ENCODE data around the gene ZNF565.

DNA sequence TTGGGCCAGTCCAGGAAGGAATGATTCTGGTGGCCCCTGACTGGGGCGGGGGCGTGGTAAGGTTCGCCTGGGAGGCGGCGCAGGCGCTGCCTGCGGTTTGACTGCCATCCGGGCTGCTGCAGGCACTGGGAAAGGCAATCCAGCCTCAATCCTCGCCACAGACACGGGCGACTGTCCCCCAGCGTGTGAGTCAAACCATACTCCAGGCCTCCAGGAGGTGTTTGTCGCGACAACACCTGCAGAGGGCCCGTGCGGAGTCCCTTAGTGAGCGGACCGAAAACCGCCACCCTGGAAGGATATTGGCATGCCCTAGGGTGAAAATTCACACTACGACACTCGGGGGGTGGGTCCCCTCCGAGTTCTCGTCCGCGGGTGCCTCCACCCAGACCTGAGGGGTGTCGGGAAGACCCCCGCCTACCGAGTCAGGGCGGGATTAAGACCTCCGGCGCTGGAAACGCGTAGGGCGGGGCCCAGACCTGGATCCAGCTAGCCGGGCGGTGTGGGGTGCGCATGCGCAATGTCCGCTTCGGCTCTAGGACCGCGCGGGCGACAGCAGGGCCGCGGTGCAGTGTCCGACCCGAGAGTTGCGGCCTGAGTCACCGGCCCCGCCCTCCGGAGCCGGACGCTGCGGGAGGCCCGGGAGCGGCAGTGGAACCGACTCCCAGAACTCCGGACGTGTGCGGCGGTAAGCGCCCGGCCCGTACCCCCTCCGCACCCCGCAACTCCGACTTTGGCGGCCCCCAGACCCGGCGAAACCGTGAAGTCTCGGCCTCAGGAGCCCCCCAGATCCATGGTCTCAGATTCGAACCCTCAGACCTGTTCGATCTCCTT lies 74.8 kb downstream of the ZNF565 start, which contains the start of gene CAPNS1:
- TF ChIP-seq RARB (CRISPR knock-in tag; IDR thresholded peaks at IDR 0.05) (no peak), ZFP30 (CRISPR knock-in tag; IDR thresholded peaks at IDR 0.05) (no peak), ESRRG (CRISPR knock-in tag; IDR thresholded peaks at IDR 0.05) (no peak), ISL1 (CRISPR knock-in tag; IDR thresholded peaks at IDR 0.05) (no peak), ZC3H10 (CRISPR knock-in tag; IDR thresholded peaks at IDR 0.05) (no peak), ZNF565 (CRISPR knock-in tag; conservative IDR thresholded peaks at IDR 0.05; ENCODE audit: low read depth) (no peak), GLIS3 (CRISPR knock-in tag; IDR thresholded peaks at IDR 0.05) (no peak)
- TF ChIP-seq, protein P1, sequence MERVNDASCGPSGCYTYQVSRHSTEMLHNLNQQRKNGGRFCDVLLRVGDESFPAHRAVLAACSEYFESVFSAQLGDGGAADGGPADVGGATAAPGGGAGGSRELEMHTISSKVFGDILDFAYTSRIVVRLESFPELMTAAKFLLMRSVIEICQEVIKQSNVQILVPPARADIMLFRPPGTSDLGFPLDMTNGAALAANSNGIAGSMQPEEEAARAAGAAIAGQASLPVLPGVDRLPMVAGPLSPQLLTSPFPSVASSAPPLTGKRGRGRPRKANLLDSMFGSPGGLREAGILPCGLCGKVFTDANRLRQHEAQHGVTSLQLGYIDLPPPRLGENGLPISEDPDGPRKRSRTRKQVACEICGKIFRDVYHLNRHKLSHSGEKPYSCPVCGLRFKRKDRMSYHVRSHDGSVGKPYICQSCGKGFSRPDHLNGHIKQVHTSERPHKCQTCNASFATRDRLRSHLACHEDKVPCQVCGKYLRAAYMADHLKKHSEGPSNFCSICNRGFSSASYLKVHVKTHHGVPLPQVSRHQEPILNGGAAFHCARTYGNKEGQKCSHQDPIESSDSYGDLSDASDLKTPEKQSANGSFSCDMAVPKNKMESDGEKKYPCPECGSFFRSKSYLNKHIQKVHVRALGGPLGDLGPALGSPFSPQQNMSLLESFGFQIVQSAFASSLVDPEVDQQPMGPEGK (CRISPR knock-in tag; IDR thresholded peaks at IDR 0.05; ENCODE audit: borderline replicate concordance) = no peak
- TF ChIP-seq, protein P2, sequence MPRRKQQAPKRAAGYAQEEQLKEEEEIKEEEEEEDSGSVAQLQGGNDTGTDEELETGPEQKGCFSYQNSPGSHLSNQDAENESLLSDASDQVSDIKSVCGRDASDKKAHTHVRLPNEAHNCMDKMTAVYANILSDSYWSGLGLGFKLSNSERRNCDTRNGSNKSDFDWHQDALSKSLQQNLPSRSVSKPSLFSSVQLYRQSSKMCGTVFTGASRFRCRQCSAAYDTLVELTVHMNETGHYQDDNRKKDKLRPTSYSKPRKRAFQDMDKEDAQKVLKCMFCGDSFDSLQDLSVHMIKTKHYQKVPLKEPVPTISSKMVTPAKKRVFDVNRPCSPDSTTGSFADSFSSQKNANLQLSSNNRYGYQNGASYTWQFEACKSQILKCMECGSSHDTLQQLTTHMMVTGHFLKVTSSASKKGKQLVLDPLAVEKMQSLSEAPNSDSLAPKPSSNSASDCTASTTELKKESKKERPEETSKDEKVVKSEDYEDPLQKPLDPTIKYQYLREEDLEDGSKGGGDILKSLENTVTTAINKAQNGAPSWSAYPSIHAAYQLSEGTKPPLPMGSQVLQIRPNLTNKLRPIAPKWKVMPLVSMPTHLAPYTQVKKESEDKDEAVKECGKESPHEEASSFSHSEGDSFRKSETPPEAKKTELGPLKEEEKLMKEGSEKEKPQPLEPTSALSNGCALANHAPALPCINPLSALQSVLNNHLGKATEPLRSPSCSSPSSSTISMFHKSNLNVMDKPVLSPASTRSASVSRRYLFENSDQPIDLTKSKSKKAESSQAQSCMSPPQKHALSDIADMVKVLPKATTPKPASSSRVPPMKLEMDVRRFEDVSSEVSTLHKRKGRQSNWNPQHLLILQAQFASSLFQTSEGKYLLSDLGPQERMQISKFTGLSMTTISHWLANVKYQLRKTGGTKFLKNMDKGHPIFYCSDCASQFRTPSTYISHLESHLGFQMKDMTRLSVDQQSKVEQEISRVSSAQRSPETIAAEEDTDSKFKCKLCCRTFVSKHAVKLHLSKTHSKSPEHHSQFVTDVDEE (CRISPR knock-in tag; IDR thresholded peaks at IDR 0.05) = 0 out of 2 replicates have a peak, but pooled peaks have one; percentile 39
- TF ChIP-seq, protein P3, sequence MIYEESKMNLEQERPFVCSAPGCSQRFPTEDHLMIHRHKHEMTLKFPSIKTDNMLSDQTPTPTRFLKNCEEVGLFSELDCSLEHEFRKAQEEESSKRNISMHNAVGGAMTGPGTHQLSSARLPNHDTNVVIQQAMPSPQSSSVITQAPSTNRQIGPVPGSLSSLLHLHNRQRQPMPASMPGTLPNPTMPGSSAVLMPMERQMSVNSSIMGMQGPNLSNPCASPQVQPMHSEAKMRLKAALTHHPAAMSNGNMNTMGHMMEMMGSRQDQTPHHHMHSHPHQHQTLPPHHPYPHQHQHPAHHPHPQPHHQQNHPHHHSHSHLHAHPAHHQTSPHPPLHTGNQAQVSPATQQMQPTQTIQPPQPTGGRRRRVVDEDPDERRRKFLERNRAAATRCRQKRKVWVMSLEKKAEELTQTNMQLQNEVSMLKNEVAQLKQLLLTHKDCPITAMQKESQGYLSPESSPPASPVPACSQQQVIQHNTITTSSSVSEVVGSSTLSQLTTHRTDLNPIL (CRISPR knock-in tag; IDR thresholded peaks at IDR 0.05; ENCODE audit: low read depth) = no peak
- TF ChIP-seq, protein P4, sequence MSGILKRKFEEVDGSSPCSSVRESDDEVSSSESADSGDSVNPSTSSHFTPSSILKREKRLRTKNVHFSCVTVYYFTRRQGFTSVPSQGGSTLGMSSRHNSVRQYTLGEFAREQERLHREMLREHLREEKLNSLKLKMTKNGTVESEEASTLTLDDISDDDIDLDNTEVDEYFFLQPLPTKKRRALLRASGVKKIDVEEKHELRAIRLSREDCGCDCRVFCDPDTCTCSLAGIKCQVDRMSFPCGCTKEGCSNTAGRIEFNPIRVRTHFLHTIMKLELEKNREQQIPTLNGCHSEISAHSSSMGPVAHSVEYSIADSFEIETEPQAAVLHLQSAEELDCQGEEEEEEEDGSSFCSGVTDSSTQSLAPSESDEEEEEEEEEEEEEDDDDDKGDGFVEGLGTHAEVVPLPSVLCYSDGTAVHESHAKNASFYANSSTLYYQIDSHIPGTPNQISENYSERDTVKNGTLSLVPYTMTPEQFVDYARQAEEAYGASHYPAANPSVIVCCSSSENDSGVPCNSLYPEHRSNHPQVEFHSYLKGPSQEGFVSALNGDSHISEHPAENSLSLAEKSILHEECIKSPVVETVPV (CRISPR knock-in tag; IDR thresholded peaks at IDR 0.05) = no peak
